HepG2 (cell line): ENCODE results near the gene CD7. TPM values are rescaled to one million over a fixed set of nuclear protein-coding genes. Genes with fewer than 3 reads are reported as not detected.
A peak's percentile ranks its signal among the peaks of the same experiment; 100 is the strongest.

ENCODE experiments used
- ARID2 ChIP-seq: sonication (generic); formaldehyde crosslinking; IDR thresholded peaks from 2 replicates; pipeline ENCODE4 v1.8.1; 2022; ENCODE audit warnings: mild to moderate bottlenecking, missing genetic modification reagents, borderline replicate concordance
- BRD4 ChIP-seq: sonication (generic); formaldehyde crosslinking; IDR thresholded peaks from 2 replicates; pipeline ENCODE4 v1.4.0; 2020; ENCODE audit warnings: missing genetic modification reagents
- GABPA ChIP-seq, 2 experiments: IDR thresholded peaks; 2 replicates each; pipeline ENCODE4 v1.6.1; 2011 to 2016; ENCODE audit warnings: low read depth in 2 of 2, low read length in 1 of 2, missing biosample characterization in 1 of 2, missing genetic modification characterization in 1 of 2
- KAT8 ChIP-seq: IDR thresholded peaks from 2 replicates; pipeline ENCODE4 v1.6.1; 2016; ENCODE audit warnings: missing genetic modification reagents, missing compliant biosample characterization
- KLF16 ChIP-seq, 2 experiments: sonication (generic) in 1 of 2; formaldehyde crosslinking in 1 of 2; IDR thresholded peaks; 2 replicates each; pipeline versions ENCODE4 v1.6.1 to v1.8.0; 2016 to 2023; ENCODE audit warnings: missing genetic modification reagents in 2 of 2, missing compliant biosample characterization in 1 of 2
- KLF9 ChIP-seq: IDR thresholded peaks from 2 replicates; pipeline ENCODE4 v1.6.1; 2016; ENCODE audit warnings: low read depth
- NR2F6 ChIP-seq, 2 experiments: IDR thresholded peaks; 2 replicates each; pipeline ENCODE4 v1.6.1; 2016; ENCODE audit warnings: antibody characterized with exemption in 1 of 2, mild to moderate bottlenecking in 1 of 2
- RBM22 ChIP-seq: fragments of 200-400 bp; formaldehyde crosslinking; optimal IDR thresholded peaks from 2 replicates; pipeline ENCODE3; 2017; ENCODE audit warnings: mild to moderate bottlenecking, low read length, moderate library complexity
- RFX1 ChIP-seq: fragments of 450-650 bp; IDR thresholded peaks from 2 replicates; pipeline ENCODE4 v1.6.1; 2017
- TAF15 ChIP-seq: fragments of 200-400 bp; formaldehyde crosslinking; IDR thresholded peaks from one replicate; pipeline ENCODE4 v1.6.1; 2018; ENCODE audit warnings: mild to moderate bottlenecking, low read depth, low read length; ENCODE audit not compliant: poor library complexity, severe bottlenecking
- ZC3H4 ChIP-seq: sonication (generic); formaldehyde crosslinking; IDR thresholded peaks from 2 replicates; pipeline ENCODE4 v1.4.0; 2020; ENCODE audit warnings: missing genetic modification reagents, borderline replicate concordance
- ZNF12 ChIP-seq: sonication (generic); formaldehyde crosslinking; IDR thresholded peaks from 2 replicates; pipeline ENCODE4 v1.5.0; 2020; ENCODE audit warnings: missing genetic modification reagents
- ZNF839 ChIP-seq: sonication (generic); formaldehyde crosslinking; IDR thresholded peaks from 2 replicates; pipeline ENCODE4 v1.4.0; 2020; ENCODE audit warnings: missing genetic modification reagents, mild to moderate bottlenecking, borderline replicate concordance
- polyA plus RNA-seq, 8 experiments: library from polyadenylated mRNA; depleted of rRNA in 3 of 8; stranded (reverse) in 7 of 8; unstranded in 1 of 8; fragments of >200 nt; fragmentation: Illumina TruSeq in 4 of 8; extraction: Trizol in 4 of 8; gene quantifications; 2 replicates each; pipeline versions ENCODE4 v1.2.1 to v1.2.3, GENCODE V29; 2011 to 2016; ENCODE audit warnings: low read depth in 4 of 8, missing spikeins in 1 of 8, mixed read lengths in 1 of 8; ENCODE audit not compliant: insufficient read depth in 1 of 8
- total RNA-seq, 5 experiments: library from RNA; depleted of rRNA; stranded (reverse); fragments of >200 nt; fragmentation: Illumina TruSeq; extraction: Trizol; gene quantifications; 2 replicates each; pipeline ENCODE4 v1.2.3, GENCODE V29; 2016; ENCODE audit warnings: low read depth in 1 of 5
- TF ChIP-seq, protein P1 (sequence below): sonication (generic); formaldehyde crosslinking; IDR thresholded peaks from 2 replicates; pipeline ENCODE4 v1.5.1; 2020; ENCODE audit warnings: missing genetic modification reagents, mild to moderate bottlenecking, borderline replicate concordance
- TF ChIP-seq, protein P2 (sequence below): sonication (generic); IDR thresholded peaks from 2 replicates; pipeline ENCODE4 v1.6.1; 2016; ENCODE audit warnings: low read depth, borderline replicate concordance
- TF ChIP-seq, protein P3 (sequence below): IDR thresholded peaks from 2 replicates; pipeline ENCODE4 v1.6.1; 2012; ENCODE audit warnings: low read length, improper control_type of control experiment
- TF ChIP-seq, protein P4 (sequence below): sonication (generic); formaldehyde crosslinking; IDR thresholded peaks from 2 replicates; pipeline ENCODE4 v1.5.1; 2020; ENCODE audit warnings: mild to moderate bottlenecking, missing genetic modification reagents
- TF ChIP-seq, protein P5 (sequence below): sonication (generic); formaldehyde crosslinking; IDR thresholded peaks from 2 replicates; pipeline ENCODE4 v1.4.0; 2020; ENCODE audit warnings: missing genetic modification reagents

CD7 gene
- total and polyA plus RNA-seq, 2 of the 13 experiments (the other 11 are each of a cell fraction or from before 2014, with no cell fraction given): 67.6 to 76.4 TPM

DNA sequence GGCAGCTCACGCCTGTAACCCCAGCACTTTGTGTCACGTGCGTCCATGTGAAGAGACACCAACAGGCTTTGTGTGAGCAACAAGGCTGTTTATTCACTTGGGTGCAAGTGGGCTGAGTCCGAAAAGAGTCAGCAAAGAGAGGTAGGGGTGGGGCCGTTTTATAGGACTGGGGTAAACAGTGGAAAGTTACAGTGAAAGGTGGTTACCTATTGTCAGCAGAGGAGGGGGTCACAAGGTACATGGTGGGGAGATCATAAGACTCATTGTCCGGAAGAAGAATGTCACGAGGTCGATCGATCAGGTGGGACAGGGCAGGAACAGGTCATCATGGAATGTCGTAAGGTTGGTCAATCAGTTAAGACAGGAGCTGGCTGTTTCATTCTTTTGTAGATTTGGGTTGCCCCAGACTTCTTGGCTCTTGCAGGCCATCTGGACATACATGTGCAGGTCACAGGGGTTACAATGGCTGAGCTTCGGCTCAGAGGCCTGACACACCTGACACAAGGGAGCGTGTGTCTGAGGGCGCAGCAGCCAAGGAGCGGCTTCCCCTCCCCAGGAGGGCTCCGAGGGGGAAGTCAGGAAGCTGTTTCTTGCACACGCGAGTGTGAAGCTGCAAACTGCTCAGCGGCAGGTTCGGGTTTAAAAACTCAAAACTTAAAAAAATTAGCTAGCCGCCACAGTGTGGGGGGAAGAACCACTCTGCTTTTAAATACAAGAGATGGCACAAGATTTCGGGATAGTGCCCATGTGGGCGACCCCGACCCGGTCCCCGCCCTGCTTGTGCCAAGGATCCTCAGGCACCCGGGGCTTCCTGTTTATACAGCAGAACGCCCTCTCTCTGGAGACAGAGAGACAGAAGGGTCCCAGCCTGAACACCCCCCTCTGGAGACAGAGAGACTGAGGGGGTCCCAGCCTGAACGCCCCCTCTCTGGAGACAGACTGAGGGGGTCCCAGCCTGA, 29.2 kb upstream of the CD7 start (continued):
- TF ChIP-seq, protein P1, sequence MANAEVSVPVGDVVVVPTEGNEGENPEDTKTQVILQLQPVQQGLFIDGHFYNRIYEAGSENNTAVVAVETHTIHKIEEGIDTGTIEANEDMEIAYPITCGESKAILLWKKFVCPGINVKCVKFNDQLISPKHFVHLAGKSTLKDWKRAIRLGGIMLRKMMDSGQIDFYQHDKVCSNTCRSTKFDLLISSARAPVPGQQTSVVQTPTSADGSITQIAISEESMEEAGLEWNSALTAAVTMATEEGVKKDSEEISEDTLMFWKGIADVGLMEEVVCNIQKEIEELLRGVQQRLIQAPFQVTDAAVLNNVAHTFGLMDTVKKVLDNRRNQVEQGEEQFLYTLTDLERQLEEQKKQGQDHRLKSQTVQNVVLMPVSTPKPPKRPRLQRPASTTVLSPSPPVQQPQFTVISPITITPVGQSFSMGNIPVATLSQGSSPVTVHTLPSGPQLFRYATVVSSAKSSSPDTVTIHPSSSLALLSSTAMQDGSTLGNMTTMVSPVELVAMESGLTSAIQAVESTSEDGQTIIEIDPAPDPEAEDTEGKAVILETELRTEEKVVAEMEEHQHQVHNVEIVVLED (CRISPR knock-in tag): peak; percentile 46; the same call in 1 of the 2 replicates
- TF ChIP-seq ARID2 (peak; percentile 61; the same call in 1 of the 2 replicates), ZNF839 (CRISPR knock-in tag) (no peak), RBM22 (no peak), NR2F6 (IDR thresholded peaks at IDR 0.05) (peak; percentile 99), NR2F6 (CRISPR knock-in tag; IDR thresholded peaks at IDR 0.05) (peak; percentile 100), BRD4 (CRISPR knock-in tag) (peak; percentile 75), KLF9 (CRISPR knock-in tag) (peak; percentile 74; the same call in 1 of the 2 replicates), ZC3H4 (peak; percentile 56; the same call in 1 of the 2 replicates), RFX1 (no peak), GABPA (IDR thresholded peaks at IDR 0.05; ENCODE audit: low read depth, low read length) (no peak), GABPA (CRISPR knock-in tag; IDR thresholded peaks at IDR 0.05; ENCODE audit: low read depth) (peak; percentile 76), ZNF12 (CRISPR knock-in tag) (peak; percentile 87), TAF15 (no peak), KLF16 (CRISPR knock-in tag; IDR thresholded peaks at IDR 0.05) (peak in 1 of 2 experiments; percentile 96; a peak in 2 of 4 replicates), KAT8 (peak; percentile 92)
- TF ChIP-seq, protein P2, sequence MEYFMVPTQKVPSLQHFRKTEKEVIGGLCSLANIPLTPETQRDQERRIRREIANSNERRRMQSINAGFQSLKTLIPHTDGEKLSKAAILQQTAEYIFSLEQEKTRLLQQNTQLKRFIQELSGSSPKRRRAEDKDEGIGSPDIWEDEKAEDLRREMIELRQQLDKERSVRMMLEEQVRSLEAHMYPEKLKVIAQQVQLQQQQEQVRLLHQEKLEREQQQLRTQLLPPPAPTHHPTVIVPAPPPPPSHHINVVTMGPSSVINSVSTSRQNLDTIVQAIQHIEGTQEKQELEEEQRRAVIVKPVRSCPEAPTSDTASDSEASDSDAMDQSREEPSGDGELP: peak; percentile 90
- TF ChIP-seq, protein P3, sequence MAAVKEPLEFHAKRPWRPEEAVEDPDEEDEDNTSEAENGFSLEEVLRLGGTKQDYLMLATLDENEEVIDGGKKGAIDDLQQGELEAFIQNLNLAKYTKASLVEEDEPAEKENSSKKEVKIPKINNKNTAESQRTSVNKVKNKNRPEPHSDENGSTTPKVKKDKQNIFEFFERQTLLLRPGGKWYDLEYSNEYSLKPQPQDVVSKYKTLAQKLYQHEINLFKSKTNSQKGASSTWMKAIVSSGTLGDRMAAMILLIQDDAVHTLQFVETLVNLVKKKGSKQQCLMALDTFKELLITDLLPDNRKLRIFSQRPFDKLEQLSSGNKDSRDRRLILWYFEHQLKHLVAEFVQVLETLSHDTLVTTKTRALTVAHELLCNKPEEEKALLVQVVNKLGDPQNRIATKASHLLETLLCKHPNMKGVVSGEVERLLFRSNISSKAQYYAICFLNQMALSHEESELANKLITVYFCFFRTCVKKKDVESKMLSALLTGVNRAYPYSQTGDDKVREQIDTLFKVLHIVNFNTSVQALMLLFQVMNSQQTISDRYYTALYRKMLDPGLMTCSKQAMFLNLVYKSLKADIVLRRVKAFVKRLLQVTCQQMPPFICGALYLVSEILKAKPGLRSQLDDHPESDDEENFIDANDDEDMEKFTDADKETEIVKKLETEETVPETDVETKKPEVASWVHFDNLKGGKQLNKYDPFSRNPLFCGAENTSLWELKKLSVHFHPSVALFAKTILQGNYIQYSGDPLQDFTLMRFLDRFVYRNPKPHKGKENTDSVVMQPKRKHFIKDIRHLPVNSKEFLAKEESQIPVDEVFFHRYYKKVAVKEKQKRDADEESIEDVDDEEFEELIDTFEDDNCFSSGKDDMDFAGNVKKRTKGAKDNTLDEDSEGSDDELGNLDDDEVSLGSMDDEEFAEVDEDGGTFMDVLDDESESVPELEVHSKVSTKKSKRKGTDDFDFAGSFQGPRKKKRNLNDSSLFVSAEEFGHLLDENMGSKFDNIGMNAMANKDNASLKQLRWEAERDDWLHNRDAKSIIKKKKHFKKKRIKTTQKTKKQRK: no peak
- TF ChIP-seq, protein P4, sequence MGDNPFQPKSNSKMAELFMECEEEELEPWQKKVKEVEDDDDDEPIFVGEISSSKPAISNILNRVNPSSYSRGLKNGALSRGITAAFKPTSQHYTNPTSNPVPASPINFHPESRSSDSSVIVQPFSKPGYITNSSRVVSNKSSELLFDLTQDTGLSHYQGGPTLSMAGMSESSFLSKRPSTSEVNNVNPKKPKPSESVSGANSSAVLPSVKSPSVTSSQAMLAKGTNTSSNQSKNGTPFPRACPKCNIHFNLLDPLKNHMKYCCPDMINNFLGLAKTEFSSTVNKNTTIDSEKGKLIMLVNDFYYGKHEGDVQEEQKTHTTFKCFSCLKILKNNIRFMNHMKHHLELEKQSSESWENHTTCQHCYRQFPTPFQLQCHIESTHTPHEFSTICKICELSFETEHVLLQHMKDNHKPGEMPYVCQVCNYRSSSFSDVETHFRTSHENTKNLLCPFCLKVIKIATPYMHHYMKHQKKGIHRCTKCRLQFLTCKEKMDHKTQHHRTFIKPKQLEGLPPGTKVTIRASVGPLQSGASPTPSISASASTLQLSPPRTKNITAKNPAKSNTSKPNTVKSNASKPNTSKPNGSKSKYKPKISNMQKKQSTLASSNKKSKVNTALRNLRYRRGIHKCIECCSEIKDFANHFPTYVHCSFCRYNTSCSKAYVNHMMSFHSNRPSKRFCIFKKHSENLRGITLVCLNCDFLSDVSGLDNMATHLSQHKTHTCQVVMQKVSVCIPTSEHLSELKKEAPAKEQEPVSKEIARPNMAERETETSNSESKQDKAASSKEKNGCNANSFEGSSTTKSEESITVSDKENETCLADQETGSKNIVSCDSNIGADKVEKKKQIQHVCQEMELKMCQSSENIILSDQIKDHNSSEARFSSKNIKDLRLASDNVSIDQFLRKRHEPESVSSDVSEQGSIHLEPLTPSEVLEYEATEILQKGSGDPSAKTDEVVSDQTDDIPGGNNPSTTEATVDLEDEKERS (CRISPR knock-in tag): peak; percentile 60; the same call in 1 of the 2 replicates
- TF ChIP-seq, protein P5, sequence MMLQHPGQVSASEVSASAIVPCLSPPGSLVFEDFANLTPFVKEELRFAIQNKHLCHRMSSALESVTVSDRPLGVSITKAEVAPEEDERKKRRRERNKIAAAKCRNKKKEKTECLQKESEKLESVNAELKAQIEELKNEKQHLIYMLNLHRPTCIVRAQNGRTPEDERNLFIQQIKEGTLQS (CRISPR knock-in tag): peak; percentile 74; the same call in 1 of the 2 replicates
